HG03064 (cell line): ENCODE results near the gene LEF1.

ENCODE experiments used
- ATAC-seq: cut with Tn5 transposase; IDR thresholded peaks from one replicate; pipeline ENCODE4 v1.9.1; 2021; ENCODE audit warnings: low read depth; ENCODE audit not compliant: unreplicated experiment

Gene LEF1

DNA sequence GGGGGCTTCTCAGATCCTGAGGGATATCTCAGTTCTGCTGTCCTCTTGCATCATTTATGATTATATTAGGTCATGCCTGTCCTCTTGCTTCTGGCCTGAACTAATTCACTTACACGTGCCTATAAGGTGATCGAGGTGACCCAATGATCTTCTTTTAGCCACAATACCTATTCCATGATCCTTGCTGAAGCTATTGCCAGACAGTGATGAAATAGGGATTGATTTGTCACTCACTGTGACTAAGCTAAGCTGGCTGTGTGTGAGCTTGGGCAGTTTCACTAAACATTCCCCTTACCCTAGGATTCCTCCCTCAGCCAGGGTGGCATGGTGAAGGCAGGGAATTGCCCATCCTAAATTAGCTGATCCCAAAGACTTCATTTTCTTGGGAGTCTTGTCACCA, 160.0 kb downstream of the LEF1 start:
- ATAC-seq, result no peak

DNA sequence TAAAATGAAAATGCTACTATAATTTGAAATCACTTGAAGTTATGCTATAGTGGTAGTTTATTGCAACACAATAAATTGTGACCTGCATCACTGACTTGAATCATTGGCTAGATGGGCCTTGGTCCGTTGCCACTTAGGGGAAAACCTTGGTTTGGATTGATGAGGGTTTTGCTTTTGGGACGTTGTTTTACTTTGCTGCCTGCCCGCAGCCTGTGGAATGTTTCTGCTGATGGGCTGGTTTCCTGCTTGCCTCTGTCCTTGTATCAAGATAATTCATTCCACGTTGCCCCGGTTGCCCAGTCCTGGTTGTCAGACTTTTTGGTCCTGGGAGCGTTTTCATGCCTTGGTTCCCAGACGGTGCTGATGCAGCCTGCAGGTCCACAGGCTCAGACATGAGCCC, 160.7 kb downstream of the LEF1 start:
- no peak for ATAC-seq

DNA sequence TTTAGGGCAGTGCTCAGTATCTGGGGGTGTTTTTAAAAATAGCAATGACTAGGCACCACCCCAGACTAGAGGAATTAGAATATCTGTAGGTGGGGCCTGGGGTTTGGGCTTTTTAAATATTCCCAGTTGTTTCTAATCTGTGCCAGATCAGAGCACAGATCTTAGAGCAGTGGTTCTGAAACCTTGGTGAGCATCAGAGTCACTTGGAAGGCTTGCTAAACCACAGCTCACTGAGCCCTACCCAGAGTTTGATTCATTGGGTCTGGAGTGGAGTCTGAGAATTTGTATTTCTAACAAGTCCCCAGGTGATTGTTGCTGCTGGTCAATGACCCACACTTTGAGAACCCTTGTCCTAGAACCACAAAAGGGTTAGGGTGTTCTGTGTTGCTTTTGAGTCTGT, 162.4 kb downstream of the LEF1 start:
- ATAC-seq, result no peak

DNA sequence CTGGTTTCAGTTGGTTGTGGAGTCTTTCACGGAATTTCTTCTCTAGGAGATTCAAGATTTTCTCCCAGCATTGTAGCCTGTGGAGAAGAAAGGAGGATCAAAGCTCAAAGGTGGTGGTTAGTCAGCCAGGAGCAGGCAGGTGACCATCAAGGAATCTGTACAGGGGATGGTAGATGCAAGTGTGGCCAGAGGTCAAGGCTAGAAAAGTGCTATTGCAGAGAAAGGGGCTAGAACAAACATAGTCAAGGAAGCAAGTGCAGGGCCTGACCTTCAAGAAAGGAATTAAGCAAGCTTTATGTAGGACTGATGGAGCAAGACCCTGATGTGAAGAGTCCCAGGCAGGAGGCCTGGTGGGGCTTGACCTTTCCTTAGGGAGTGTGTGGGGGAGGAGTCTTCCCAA, 162.9 kb downstream of the LEF1 start:
- ATAC-seq, result no peak

DNA sequence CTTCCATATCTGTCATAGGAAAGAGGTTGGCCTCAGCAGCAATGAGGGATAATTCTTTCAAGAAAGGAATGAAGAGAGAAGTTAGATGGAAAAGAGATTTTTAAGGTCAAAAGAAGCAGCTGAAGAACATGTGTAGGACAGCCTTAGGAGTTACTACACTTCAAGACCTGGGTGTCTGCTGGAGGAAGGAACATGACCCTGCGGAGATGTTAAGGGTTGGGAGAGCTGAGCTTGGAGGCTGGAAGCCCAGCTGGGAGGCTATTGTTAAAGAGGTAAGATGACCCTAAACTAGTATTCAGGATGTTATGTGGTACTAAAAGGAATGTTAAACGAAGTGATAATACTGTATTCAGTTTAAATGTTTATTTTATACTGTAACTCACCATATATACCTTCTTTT, 164.1 kb downstream of the LEF1 start:
- no peak for ATAC-seq

DNA sequence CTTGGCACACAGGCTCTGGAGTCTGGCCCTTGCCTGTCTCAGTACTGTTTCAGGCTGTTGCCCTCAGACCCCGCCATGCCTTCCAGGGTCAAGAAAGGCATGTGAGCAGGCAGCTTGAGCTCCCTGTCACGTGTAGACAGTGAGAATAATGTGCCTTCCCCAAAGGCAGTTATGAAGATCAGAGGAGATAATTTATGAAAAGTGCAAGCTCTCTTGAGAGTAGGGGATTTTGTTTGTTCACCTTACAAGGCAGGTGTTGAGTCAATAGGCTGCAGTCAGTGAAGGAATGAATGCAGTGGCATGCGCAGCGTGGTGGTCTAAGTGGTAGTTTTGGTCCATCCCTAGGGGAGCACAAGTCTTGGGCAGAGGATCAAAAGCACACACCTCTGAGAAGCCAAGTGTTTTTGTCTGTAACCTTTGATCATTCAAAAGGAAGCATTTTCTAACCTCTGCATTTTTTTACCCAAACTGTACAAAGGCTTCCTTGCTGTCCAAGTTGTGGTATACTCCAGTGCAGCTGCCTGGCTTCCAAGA, 164.7 kb downstream of the LEF1 start:
- peak; percentile 65 for ATAC-seq

DNA sequence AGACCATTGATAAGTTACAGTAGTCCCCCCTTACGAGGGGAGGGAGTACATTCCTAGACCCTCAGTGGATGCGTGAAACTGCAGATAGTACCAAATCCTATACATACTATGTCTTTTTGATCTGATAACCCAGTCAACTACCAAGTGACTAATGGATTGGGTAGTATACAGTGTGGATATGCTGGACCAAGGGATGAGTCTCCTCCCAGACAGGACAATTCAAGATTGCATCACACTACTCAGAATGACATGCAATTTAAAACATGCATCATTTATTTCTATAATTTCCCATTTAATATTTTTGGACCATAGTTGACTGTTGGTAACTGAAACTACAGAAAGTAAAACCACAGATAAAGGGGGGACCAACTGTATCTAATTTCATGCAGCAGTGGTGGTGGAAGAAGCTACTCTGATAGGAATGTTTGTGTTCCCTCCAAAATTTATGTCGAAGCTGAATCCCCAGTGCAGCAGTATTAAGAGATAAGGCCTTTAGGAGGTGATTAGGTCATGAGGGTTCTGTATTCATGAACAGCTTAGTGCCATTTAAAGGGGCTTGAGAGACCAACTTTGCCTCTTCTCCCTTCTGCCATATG, 167.1 kb downstream of the LEF1 start:
- ATAC-seq, result no peak

DNA sequence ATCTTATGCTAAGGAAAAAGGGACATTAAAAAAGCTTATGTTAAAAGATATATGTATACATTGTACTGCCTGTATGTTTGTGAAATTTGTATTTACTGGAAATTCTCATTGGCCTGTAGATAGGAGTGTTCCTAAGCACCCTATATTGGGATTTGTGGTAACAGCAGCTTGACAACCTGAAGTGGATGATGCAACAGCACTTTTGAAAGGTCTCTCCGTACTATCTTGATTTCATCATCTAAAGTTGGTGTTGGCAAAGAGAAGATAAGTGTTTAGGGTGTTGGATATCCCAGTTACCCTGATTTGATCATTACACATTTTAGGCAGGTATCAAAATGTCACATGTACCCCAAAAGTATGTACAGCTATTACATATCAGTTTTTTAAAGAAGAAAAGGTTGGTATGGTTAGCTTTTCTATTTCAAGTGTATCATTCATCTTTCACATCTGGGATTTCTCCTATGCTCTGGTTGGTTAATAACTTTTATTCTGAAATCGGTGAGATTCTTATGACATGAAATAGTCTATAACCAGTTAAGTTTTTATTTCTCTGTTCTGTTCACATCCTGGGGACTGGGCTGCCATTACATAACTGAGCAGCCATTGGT, 168.7 kb downstream of the LEF1 start:
- no peak for ATAC-seq

DNA sequence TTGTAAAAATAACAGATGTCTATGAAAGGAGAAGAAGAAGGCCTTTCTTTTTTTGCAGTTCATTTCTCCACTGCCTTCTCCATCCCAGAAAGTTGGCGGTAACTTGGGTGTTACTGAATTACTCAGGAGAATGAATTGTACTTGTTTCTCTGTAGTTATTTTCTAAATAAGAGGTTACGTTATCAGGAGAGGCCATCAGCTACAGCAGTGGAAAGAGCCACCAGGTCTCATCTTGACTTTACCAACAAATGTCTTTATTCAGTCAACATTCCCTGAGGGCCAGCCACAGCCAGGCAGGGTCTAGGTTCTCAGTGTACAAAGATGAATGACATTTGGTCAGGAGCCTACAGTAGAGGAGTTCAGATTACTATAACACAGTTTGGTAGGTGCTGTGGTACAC, 170.9 kb downstream of the LEF1 start:
- no peak for ATAC-seq
